ENCODE measurements around the gene CHAF1A.

CHAF1A gene

GRCh38 chr19:4430760-4431159 is 28.3 kb downstream of the CHAF1A start:
- no peak overlapping the region for H3K4me2 ChIP-seq (ENCODE audit: low read depth, low read length, poor library complexity, severe bottlenecking)
- no peak overlapping the region for H3K4me3 ChIP-seq (ENCODE audit: insufficient read depth, low read length, poor library complexity, severe bottlenecking)
- H2AFZ ChIP-seq (ENCODE audit: low read depth, low read length, severe bottlenecking): no peak overlapping the region
- no peaks in the 10 kb centered on the region for H4K20me1 ChIP-seq (ENCODE audit: low read depth, low read length)
- H3K27me3 ChIP-seq (ENCODE audit: low read length): no peaks in the 10 kb centered on the region
- H3K27ac ChIP-seq (ENCODE audit: low read depth, low read length): no peak overlapping the region
- peaks cover 5% of the 10 kb centered on the region; the same call in 1 of the 2 replicates for H3K36me3 ChIP-seq (ENCODE audit: low read length)
- H3K9ac ChIP-seq (ENCODE audit: low read length): no peak overlapping the region
- H3F3A ChIP-seq (ENCODE audit: insufficient read depth): no peaks in the 10 kb centered on the region
- H3K9me2 ChIP-seq (replicated peaks; ENCODE audit: insufficient read depth, low read length): no peaks in the 10 kb centered on the region
- no peaks in the 10 kb centered on the region for H3K9me3 ChIP-seq (ENCODE audit: insufficient read depth, low read length)
- peaks cover 4% of the 10 kb centered on the region; the same call in 1 of the 2 replicates for H3K79me2 ChIP-seq (ENCODE audit: insufficient read depth, low read length)
- TF ChIP-seq CTCF (IDR thresholded peaks at IDR 0.05; ENCODE audit: insufficient read depth, low read length, poor library complexity, severe bottlenecking) (no peak), EZH2phosphoT487 (conservative IDR thresholded peaks at IDR 0.05; ENCODE audit: low read length) (no peak)

GRCh38 chr19:4431296-4431695 is 28.9 kb downstream of the CHAF1A start:
- Histone ChIP-seq H3K9ac (ENCODE audit: low read length) (no peak overlapping the region), H3K27me3 (ENCODE audit: low read length) (no peaks in the 10 kb centered on the region), H3K27ac (ENCODE audit: low read depth, low read length) (no peak overlapping the region), H3K9me3 (ENCODE audit: insufficient read depth, low read length) (no peaks in the 10 kb centered on the region), H3K36me3 (ENCODE audit: low read length) (peaks cover 5% of the 10 kb centered on the region; the same call in 1 of the 2 replicates), H3K9me2 (replicated peaks; ENCODE audit: insufficient read depth, low read length) (no peaks in the 10 kb centered on the region), H2AFZ (ENCODE audit: low read depth, low read length, severe bottlenecking) (no peak overlapping the region), H3K4me2 (ENCODE audit: low read depth, low read length, poor library complexity, severe bottlenecking) (no peak overlapping the region), H3K79me2 (ENCODE audit: insufficient read depth, low read length) (peaks cover 4% of the 10 kb centered on the region; the same call in 1 of the 2 replicates), H3K4me3 (ENCODE audit: insufficient read depth, low read length, poor library complexity, severe bottlenecking) (no peak overlapping the region), H3F3A (ENCODE audit: insufficient read depth) (no peaks in the 10 kb centered on the region), H4K20me1 (ENCODE audit: low read depth, low read length) (no peaks in the 10 kb centered on the region)
- TF ChIP-seq EZH2phosphoT487 (conservative IDR thresholded peaks at IDR 0.05; ENCODE audit: low read length) (no peak), CTCF (IDR thresholded peaks at IDR 0.05; ENCODE audit: insufficient read depth, low read length, poor library complexity, severe bottlenecking) (no peak)

GRCh38 chr19:4431808-4432674 is 29.6 kb downstream of the CHAF1A start:
- no peaks in the 10 kb centered on the region for H3K9me2 ChIP-seq (replicated peaks; ENCODE audit: insufficient read depth, low read length)
- no peak overlapping the region for H3K4me2 ChIP-seq (ENCODE audit: low read depth, low read length, poor library complexity, severe bottlenecking)
- H4K20me1 ChIP-seq (ENCODE audit: low read depth, low read length): no peaks in the 10 kb centered on the region
- peaks cover 10% of the 10 kb centered on the region; the same call in 1 of the 2 replicates for H3K79me2 ChIP-seq (ENCODE audit: insufficient read depth, low read length)
- H3K27me3 ChIP-seq (ENCODE audit: low read length): no peaks in the 10 kb centered on the region
- no peak overlapping the region for H2AFZ ChIP-seq (ENCODE audit: low read depth, low read length, severe bottlenecking)
- no peak overlapping the region for H3K4me3 ChIP-seq (ENCODE audit: insufficient read depth, low read length, poor library complexity, severe bottlenecking)
- H3F3A ChIP-seq (ENCODE audit: insufficient read depth): no peaks in the 10 kb centered on the region
- no peaks in the 10 kb centered on the region for H3K9me3 ChIP-seq (ENCODE audit: insufficient read depth, low read length)
- no peak overlapping the region for H3K27ac ChIP-seq (ENCODE audit: low read depth, low read length)
- no peak overlapping the region for H3K9ac ChIP-seq (ENCODE audit: low read length)
- peaks cover 5% of the 10 kb centered on the region; the same call in 1 of the 2 replicates for H3K36me3 ChIP-seq (ENCODE audit: low read length)
- TF ChIP-seq EZH2phosphoT487 (conservative IDR thresholded peaks at IDR 0.05; ENCODE audit: low read length): no peak
- TF ChIP-seq CTCF (IDR thresholded peaks at IDR 0.05; ENCODE audit: insufficient read depth, low read length, poor library complexity, severe bottlenecking): no peak
